K562 (cell line): ENCODE measurements around the gene TWSG1. TPM values are rescaled to one million over a fixed set of nuclear protein-coding genes. Genes with fewer than 3 reads are reported as not detected.

Experiments
- AFF1 ChIP-seq, 2 experiments: fragments of 450-650 bp; IDR thresholded peaks; 2 replicates each; pipeline ENCODE4 v1.6.1; 2018; ENCODE audit warnings: mild to moderate bottlenecking in 2 of 2, low read depth in 1 of 2; ENCODE audit not compliant: partially characterized antibody in 2 of 2
- CC2D1A ChIP-seq: fragments of 450-650 bp; IDR thresholded peaks from 2 replicates; pipeline ENCODE4 v1.6.1; 2017; ENCODE audit warnings: mild to moderate bottlenecking
- CCNT2 ChIP-seq: IDR thresholded peaks from 2 replicates; pipeline ENCODE4 v1.6.1; 2011; ENCODE audit warnings: borderline replicate concordance, low read depth, mild to moderate bottlenecking, moderate library complexity, mixed read lengths, low read length; ENCODE audit not compliant: insufficient read length; ENCODE audit errors: extremely low read depth
- ETV1 ChIP-seq: fragments of 450-650 bp; conservative IDR thresholded peaks from 2 replicates; pipeline ENCODE4 v1.6.1; 2016; ENCODE audit warnings: missing genetic modification characterization, control low read depth, low read depth, missing compliant biosample characterization
- FOXA3 ChIP-seq, 2 experiments: fragments of 450-650 bp in 1 of 2; sonication (generic) in 1 of 2; formaldehyde crosslinking; IDR thresholded peaks in 1 of 2; conservative IDR thresholded peaks in 1 of 2; 2 replicates each; pipeline versions ENCODE4 v1.4.0 to v1.8.0; 2020 to 2022; ENCODE audit warnings: mild to moderate bottlenecking in 2 of 2, missing genetic modification reagents in 1 of 2
- JUND ChIP-seq, 2 experiments: IDR thresholded peaks; 2 replicates in 1 of 2; 3 replicates in 1 of 2; pipeline ENCODE4 v1.6.1; 2011; ENCODE audit warnings: borderline replicate concordance in 2 of 2, low read depth in 2 of 2, low read length in 2 of 2, improper control_type of control experiment in 1 of 2, missing biosample characterization in 1 of 2, missing genetic modification characterization in 1 of 2, missing genetic modification reagents in 1 of 2
- MED1 ChIP-seq: sonication (generic); formaldehyde crosslinking; IDR thresholded peaks from 2 replicates; pipeline ENCODE4 v1.8.1; 2023; ENCODE audit warnings: missing genetic modification reagents, borderline replicate concordance
- MLLT1 ChIP-seq, 2 experiments: fragments of 450-650 bp; IDR thresholded peaks; 2 replicates each; pipeline ENCODE4 v1.6.1; 2016
- PHF20 ChIP-seq: fragments of 450-650 bp; IDR thresholded peaks from 2 replicates; pipeline ENCODE4 v1.6.1; 2018; ENCODE audit not compliant: partially characterized antibody
- PRDM10 ChIP-seq: fragments of 450-650 bp; IDR thresholded peaks from 2 replicates; pipeline ENCODE4 v1.6.1; 2018; ENCODE audit not compliant: partially characterized antibody
- SMAD3 ChIP-seq: fragments of 450-650 bp; formaldehyde crosslinking; conservative IDR thresholded peaks from 2 replicates; pipeline ENCODE4 v1.4.0; 2020; ENCODE audit warnings: mild to moderate bottlenecking
- SRF ChIP-seq, 2 experiments: fragments of 250-450, 450-650 bp in 1 of 2; sonication (Bioruptor Pico) in 1 of 2; sonication (generic) in 1 of 2; formaldehyde crosslinking; IDR thresholded peaks; 2 replicates each; pipeline versions ENCODE4 v1.5.0 to v1.5.1; 2020 to 2022; ENCODE audit warnings: mild to moderate bottlenecking in 1 of 2, missing genetic modification reagents in 1 of 2
- ZNF165 ChIP-seq: fragments of 250-450 bp; sonication (Bioruptor Pico); IDR thresholded peaks from 2 replicates; pipeline ENCODE4 v1.4.0; 2020; ENCODE audit warnings: borderline replicate concordance
- polyA plus RNA-seq, 8 experiments: library from polyadenylated mRNA; depleted of rRNA in 4 of 8; stranded (reverse) in 5 of 8; unstranded in 3 of 8; fragments of >200 nt; fragmentation: Nextera tagmentation in 2 of 8; fragmentation: Illumina TruSeq in 1 of 8; extraction: Ambion mirVana in 2 of 8; extraction: Trizol in 1 of 8; gene quantifications; 2 replicates each; pipeline versions ENCODE4 v1.2.1 to v1.2.3, GENCODE V29; 2011 to 2014; ENCODE audit warnings: inconsistent platforms in 1 of 8, missing spikeins in 1 of 8
- total RNA-seq, 7 experiments: library from RNA; depleted of rRNA in 6 of 7; stranded (reverse); fragments of >200 nt in 6 of 7; fragmentation: Illumina TruSeq in 2 of 7; extraction: Trizol in 2 of 7; gene quantifications; 2 replicates each; pipeline versions ENCODE4 v1.2.1 to v1.2.3, GENCODE V29; 2011 to 2021; ENCODE audit warnings: low replicate concordance in 1 of 7
- TF ChIP-seq, protein P1 (sequence below): fragments of 450-650 bp; IDR thresholded peaks from 2 replicates; pipeline ENCODE4 v1.7.1; 2018; ENCODE audit warnings: mild to moderate bottlenecking, low read depth; ENCODE audit not compliant: partially characterized antibody

TWSG1 gene
- total and polyA plus RNA-seq, 9 of the 15 experiments (the other 6 are each of a cell fraction or from before 2014, with no cell fraction given), result 10.4 to 37.2 (median 25.1) TPM

DNA sequence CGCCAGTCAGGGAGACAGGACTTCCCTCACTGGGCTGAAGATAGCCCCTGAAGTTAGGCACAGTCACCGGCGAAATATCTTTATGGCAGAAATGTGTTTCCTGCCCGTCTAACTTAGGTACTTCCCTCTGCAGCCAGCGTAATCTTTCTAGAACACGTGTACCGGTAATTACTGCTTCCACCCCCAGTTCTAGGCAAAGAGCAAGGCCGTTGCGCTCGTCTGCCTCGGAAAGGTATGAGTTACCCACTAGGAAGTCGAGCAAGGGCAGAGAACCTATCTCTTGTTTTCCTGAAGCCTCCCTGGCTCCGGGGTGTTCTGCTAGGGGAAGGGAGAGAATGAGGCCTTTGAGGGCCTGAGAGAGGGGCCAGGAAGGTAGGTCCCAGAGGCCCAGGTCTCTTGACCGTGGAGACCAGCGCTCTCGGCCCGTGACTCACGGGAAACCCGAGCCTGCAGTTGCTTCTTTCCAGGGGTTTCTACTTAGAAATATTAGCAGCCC is 70.0 kb downstream of the TWSG1 start (continued):
- TF ChIP-seq PRDM10 (peak; percentile 29), PHF20 (peak; percentile 37), ZNF165 (CRISPR knock-in tag) (no peak), CCNT2 (peak; percentile 35), MED1 (CRISPR knock-in tag) (no peak), AFF1 (IDR thresholded peaks at IDR 0.05; ENCODE audit: low read depth in 1 of 2, partially characterized antibody in 2 of 2) (peak; percentile 43 to 65), SRF (CRISPR knock-in tag; IDR thresholded peaks at IDR 0.05) (peak in 1 of 2 experiments; percentile 36; a peak in 1 of 4 replicates), MLLT1 (IDR thresholded peaks at IDR 0.05) (peak; percentile 10 to 42; a peak in 2 of 4 replicates), JUND (IDR thresholded peaks at IDR 0.05; ENCODE audit: borderline replicate concordance, low read depth, low read length) (no peak), JUND (tag; IDR thresholded peaks at IDR 0.05; ENCODE audit: borderline replicate concordance, low read depth, low read length) (peak; percentile 81; the same call in 1 of the 3 replicates), SMAD3 (CRISPR knock-in tag) (no peak), ETV1 (tag) (peak; percentile 90), CC2D1A (peak; percentile 13; the same call in 1 of the 2 replicates), FOXA3 (CRISPR knock-in tag; conservative IDR thresholded peaks at IDR 0.05 in 1 of 2, IDR thresholded peaks at IDR 0.05 in 1 of 2) (no peak)
- TF ChIP-seq, protein P1, sequence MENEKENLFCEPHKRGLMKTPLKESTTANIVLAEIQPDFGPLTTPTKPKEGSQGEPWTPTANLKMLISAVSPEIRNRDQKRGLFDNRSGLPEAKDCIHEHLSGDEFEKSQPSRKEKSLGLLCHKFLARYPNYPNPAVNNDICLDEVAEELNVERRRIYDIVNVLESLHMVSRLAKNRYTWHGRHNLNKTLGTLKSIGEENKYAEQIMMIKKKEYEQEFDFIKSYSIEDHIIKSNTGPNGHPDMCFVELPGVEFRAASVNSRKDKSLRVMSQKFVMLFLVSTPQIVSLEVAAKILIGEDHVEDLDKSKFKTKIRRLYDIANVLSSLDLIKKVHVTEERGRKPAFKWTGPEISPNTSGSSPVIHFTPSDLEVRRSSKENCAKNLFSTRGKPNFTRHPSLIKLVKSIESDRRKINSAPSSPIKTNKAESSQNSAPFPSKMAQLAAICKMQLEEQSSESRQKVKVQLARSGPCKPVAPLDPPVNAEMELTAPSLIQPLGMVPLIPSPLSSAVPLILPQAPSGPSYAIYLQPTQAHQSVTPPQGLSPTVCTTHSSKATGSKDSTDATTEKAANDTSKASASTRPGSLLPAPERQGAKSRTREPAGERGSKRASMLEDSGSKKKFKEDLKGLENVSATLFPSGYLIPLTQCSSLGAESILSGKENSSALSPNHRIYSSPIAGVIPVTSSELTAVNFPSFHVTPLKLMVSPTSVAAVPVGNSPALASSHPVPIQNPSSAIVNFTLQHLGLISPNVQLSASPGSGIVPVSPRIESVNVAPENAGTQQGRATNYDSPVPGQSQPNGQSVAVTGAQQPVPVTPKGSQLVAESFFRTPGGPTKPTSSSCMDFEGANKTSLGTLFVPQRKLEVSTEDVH, result peak; percentile 53
